Measurements from ENCODE around the gene CHTOP.

Gene CHTOP

GRCh38 chr1:153612755-153613331 lies 21.0 kb upstream of the CHTOP start, which contains the start of gene S100A16:
Gene S100A16 (minus strand): TSS chr1:153613137. CDS start chr1:153608151, 4,986 bp downstream.
- peak; percentile 62 for DNase-seq (ENCODE audit: low spot score)

GRCh38 chr1:153613406-153613805 lies 20.5 kb upstream of the CHTOP start:
- DNase-seq (ENCODE audit: low spot score) = no peak

GRCh38 chr1:153614189-153614900 lies 19.5 kb upstream of the CHTOP start:
- DNase-seq (ENCODE audit: low spot score) = no peak

GRCh38 chr1:153614906-153615305 lies 19.0 kb upstream of the CHTOP start:
- no peak for DNase-seq (ENCODE audit: low spot score)

- no peak for DNase-seq (ENCODE audit: low spot score)
Observed at GRCh38 chr1:153615406-153615805, 18.5 kb upstream of the CHTOP start.

GRCh38 chr1:153616144-153616916 lies 17.5 kb upstream of the CHTOP start, which contains the start of gene S100A14:
Gene S100A14 (minus strand): TSS chr1:153616325. CDS start chr1:153615858, 467 bp downstream.
- no peak for DNase-seq (ENCODE audit: low spot score)

- no peak for DNase-seq (ENCODE audit: low spot score)
Observed at GRCh38 chr1:153616917-153617311, 17.0 kb upstream of the CHTOP start.

GRCh38 chr1:153617663-153618062 lies 16.2 kb upstream of the CHTOP start:
- DNase-seq (ENCODE audit: low spot score) = peak; percentile 69

- no peak for DNase-seq (ENCODE audit: low spot score)
Observed at GRCh38 chr1:153619171-153619570, 14.7 kb upstream of the CHTOP start.

- DNase-seq (ENCODE audit: low spot score) = no peak
Observed at GRCh38 chr1:153623101-153623500, 10.8 kb upstream of the CHTOP start.

- no peak for DNase-seq (ENCODE audit: low spot score)
Observed at GRCh38 chr1:153624965-153625611, 8.8 kb upstream of the CHTOP start.

- DNase-seq (ENCODE audit: low spot score) = no peak
Observed at GRCh38 chr1:153626477-153626903, 7.4 kb upstream of the CHTOP start.

GRCh38 chr1:153626904-153627714 lies 6.8 kb upstream of the CHTOP start, which contains the start of gene S100A13:
Gene S100A13 (minus strand): TSS chr1:153627505. CDS start chr1:153626472, 1,033 bp downstream.
- DNase-seq (ENCODE audit: low spot score) = peak; percentile 95

GRCh38 chr1:153627715-153628626 lies 5.9 kb upstream of the CHTOP start, which contains the start of gene S100A1:
Gene S100A1 (plus strand): TSS chr1:153628434. CDS start chr1:153630522, 2,088 bp downstream.
- DNase-seq (ENCODE audit: low spot score) = no peak

- no peak for DNase-seq (ENCODE audit: low spot score)
Observed at GRCh38 chr1:153628638-153629342, 5.1 kb upstream of the CHTOP start.

- no peak for DNase-seq (ENCODE audit: low spot score)
Observed at GRCh38 chr1:153629343-153629665, 4.6 kb upstream of the CHTOP start.

GRCh38 chr1:153629971-153630370 lies 3.9 kb upstream of the CHTOP start:
- DNase-seq (ENCODE audit: low spot score) = no peak

GRCh38 chr1:153630384-153630783 lies 3.5 kb upstream of the CHTOP start:
- DNase-seq (ENCODE audit: low spot score) = no peak

All from ecto neural progenitor cell (in vitro differentiated cells).